Measurements from ENCODE around the gene UNC80.

DNA sequence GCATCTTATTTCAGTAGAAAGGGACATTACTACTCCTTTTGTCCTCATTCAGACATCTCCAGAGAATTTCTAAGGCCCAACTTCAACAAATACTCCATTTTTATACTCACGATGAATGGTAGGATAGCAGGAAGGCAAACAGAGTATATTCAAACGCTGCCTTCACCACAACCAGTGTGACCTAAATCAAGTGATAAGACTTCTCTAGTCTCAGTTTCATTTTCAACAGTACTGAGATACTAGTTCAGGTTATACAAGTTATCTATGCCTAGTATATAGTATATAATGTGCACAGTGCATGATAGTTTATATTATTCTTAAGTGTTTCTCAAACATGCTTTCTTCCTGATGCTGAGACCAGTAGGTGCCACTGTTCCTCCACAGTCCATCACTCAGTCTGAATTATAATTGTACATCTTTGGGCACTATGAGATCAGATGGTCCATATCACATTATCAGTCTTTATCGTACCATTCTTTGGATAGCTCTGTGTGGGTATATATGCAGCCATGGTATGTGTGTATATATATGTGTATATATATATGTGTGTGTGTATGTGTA lies 164.6 kb downstream of the UNC80 start:
- TF ChIP-seq, protein P1, sequence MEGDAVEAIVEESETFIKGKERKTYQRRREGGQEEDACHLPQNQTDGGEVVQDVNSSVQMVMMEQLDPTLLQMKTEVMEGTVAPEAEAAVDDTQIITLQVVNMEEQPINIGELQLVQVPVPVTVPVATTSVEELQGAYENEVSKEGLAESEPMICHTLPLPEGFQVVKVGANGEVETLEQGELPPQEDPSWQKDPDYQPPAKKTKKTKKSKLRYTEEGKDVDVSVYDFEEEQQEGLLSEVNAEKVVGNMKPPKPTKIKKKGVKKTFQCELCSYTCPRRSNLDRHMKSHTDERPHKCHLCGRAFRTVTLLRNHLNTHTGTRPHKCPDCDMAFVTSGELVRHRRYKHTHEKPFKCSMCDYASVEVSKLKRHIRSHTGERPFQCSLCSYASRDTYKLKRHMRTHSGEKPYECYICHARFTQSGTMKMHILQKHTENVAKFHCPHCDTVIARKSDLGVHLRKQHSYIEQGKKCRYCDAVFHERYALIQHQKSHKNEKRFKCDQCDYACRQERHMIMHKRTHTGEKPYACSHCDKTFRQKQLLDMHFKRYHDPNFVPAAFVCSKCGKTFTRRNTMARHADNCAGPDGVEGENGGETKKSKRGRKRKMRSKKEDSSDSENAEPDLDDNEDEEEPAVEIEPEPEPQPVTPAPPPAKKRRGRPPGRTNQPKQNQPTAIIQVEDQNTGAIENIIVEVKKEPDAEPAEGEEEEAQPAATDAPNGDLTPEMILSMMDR (IDR thresholded peaks at IDR 0.05), result no peak
- TF ChIP-seq POLR2A (IDR thresholded peaks at IDR 0.05), result no peak
